ENCODE results near the gene DAAM2.

DAAM2 gene

GRCh38 chr6:39936857-39937256 lies 144.7 kb downstream of the DAAM2 start:
- DNase-seq: no peak

DNA sequence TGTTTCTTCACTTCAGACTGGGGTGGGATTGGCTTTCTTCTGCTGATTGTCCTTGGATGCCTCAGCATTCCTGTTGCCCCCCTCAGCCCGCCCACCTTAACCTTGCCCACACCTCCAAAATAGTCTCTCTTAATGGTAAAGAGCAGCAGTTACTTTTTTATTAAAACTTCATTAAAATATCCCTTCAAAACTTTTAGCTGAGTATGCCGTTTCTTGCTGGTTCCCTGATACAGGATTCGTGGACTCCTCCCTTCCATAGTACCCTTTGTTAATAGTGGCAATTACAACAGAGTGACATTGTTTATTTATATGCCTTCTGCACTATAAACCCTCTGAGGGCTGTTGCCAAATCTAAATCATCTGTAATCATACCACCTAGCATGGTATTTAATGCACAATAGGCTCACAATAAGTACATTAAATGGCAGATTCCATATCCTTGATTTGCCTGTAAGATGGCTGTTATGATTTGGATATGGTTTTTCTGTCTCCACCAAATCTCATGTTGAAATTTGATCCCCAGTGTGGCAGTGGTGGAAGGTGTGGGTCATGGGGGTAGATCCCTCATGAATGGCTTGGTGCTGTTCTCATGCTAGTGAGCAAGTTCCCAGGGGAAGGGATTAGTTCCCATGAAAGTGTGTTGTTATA lies 145.6 kb downstream of the DAAM2 start:
- DNase-seq: no peak

GRCh38 chr6:39938773-39939654 lies 146.8 kb downstream of the DAAM2 start:
- peak; percentile 8 for DNase-seq

DNA sequence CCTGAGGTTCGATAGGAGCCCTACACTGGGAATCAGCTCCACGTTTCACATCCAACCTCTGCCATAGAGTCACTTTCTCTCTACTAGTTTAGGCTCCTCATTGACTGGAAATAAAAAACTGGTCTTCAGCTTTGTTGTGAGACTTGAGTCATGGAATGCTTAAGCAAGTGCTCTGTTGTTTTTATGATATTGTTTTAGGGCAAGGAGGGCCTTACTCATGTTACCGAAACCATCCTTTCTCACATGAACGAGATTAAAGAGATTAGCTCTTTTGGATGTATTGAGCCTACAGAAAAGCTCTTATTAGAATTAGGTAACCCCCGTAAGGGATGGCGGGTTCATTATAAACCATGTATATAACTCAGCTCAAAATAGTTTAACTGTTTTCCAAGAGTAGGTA lies 149.0 kb downstream of the DAAM2 start:
- DNase-seq: no peak

DNA sequence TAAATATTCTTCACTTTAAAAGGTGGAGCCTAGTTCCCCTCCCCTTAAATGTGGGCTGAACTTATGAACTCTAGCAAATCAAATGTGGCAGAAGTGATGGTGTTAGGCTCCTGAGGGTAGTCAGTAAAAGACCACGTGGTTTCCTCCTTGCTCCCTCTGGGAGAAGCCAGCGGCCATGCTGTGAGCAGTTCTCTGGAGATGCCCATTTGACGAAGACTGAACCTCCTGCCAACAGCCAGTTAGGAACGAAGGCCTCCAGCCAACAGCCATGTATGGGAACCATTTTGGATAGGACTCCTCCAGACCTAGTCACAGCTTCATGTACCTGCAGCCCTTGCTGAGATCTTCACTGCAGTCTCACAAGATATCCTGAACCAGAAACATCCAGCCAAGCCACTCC lies 149.6 kb downstream of the DAAM2 start:
- DNase-seq: no peak

GRCh38 chr6:39942903-39943580 lies 150.9 kb downstream of the DAAM2 start:
- DNase-seq: no peak

- no peak for DNase-seq
These were observed 153.4 kb downstream of the DAAM2 start for GRCh38 chr6:39945626-39946025.

DNA sequence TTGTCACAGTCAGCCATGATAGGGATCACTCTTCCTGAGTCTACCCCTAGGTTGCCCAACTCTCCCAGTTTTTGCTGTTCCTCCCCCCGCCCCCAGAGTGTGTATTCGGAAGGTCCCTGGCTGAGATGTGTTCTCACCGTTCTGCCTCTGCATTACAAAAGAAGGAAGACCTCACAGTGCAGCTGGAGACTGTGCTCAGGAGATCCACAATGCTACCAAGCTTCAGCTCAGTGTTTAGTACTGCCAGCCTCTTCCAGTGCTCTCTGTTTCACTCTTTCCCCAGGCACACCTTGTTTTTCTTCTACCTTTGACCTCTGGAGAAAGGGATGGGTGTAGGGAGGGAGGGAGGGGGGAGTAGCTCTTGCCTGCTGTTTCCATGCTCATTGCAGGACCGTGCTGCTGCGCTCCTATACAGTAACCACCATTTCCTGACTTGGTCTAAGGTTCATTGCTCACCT lies 155.5 kb downstream of the DAAM2 start:
- DNase-seq: no peak

DNA sequence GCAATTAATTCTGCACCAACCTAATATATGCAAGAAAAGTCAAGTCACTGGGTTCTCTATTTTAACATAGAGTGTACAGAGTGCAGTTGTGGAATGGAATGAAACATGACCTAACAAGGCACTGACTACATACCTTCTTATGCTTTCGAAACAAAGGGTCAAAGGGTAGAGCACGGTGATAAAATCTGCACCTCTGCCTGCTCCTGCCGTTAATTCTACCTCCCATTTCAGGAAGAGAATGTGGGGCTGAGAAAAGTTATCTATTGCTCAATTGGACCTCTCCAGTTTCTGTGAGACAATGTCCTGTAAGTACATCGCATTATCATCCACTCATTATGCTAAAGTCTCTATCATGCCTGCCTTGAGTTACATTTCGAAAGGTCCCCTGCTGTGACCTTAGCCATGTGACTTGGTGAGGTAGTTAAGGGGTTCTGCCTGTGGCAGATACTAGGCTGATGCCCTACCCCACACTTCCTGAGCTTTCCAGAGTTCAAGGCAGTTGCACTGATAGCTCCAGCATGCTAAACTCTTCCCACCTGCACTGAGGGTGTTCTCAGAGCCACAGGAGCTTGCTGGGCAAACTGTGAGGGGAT lies 156.1 kb downstream of the DAAM2 start:
- no peak for DNase-seq

DNA sequence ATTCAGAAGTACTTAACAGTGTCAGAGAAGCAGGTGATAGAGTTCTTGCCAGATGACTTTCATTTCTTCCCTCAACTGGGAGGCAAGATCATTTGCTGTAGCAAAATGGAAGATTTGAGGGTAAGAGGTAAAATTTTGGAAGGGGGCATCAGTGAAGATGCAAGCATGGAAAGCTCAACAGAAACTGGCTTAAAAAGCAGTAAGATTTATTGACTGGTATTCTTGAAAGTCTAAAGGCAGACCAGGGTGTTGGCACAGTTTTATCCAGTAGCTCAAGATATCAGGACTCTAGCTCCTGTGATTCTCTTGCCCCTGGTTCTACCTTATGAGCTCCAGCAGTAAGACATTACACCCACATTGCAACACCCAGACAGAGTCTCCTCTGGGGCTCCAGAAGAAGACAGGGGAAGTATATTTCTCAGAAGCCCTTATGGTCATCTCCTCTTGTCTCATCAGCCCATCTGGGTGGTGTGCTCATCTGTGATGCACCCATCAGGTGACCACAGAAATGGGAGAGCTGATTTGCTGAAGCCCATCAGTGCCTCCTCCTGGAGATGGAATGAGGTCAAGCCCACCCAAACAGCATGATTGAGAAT lies 158.0 kb downstream of the DAAM2 start:
- DNase-seq: no peak

DNA sequence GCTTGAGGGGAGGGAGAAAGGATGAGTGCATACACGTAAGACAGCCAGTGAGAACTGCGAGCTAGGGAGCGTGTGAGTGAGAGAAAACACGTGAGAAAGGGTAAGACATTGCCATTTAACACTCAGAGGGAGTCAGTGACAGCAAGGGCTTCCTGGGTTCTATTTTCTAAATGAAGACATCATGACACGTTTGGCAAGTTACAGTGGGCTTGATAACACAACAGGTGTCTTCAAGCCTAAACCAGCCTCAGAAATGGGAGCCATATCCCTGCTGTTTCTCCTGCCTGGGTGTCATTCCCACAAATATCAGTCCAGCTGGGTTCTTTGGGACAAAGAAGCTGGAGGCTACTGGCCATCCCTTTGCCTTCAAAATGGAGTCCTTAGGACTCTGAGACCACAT lies 159.0 kb downstream of the DAAM2 start:
- no peak for DNase-seq

- DNase-seq: no peak
These were observed 159.5 kb downstream of the DAAM2 start for GRCh38 chr6:39951716-39952115.

DNA sequence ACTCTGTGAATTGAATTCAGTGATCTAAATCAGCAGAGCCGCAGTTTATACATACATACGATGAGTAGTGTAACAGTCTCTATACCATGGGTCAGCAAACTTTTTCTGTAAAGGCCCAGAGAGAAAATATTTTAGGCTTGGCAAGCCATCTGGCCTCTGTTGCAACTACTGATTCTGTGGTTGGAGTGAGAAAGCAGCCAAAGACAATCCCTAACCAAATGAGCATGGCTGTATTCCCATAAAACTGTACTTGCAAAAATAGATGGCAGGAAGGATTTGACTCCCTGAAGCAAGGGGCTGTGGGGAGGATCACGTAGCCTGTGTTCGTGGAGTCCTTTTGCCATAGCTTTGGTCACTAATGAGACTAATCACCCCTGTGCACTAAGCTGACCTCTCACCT lies 160.0 kb downstream of the DAAM2 start:
- no peak for DNase-seq

GRCh38 chr6:39953076-39953618 lies 161.0 kb downstream of the DAAM2 start:
- DNase-seq: no peak

Data from DMS153 (cell line).